ENCODE measurements around the gene GYS1.
A peak's percentile ranks its signal among the peaks of the same experiment; 100 is the strongest.

The GYS1 gene

DNA sequence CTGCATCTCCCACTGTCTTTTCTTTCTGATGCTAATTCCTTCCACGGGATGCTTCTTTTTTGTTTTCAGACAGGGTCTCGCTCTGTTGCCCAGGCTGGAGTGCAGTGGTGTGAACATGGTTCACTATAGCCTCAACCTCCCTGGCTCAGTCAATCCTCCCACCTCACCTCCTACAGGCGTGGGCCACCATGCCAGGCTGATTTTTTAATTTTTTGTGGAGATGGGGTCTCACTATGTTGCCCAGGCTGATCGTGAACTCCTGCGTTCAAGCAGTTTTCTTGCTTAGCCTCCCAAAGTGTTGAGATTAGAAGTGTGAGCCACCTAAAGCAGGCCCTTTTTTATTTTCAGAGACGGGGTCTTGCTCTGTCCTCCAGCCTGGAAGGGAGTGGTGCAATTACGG, 4.8 kb downstream of the GYS1 start:
- DNase-seq = no peak

DNA sequence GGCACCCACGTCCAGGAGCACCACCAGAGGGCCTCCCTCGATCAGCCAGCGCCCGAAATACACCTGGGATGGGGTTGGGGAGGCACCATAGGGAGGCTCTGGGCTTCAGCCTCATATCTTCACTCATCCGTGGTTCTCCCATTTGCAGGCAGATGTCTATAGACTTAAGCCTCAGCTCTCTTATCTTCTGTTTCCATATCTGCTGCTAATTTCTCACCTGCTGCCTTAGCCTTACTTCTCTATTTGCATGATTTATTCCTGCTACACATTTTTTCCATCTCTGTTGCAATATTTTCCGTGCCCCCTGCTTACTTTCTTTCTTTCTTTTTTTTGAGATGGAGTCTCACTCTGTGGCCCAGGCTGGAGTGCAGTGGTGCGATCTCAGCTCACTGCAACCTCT, 5.8 kb downstream of the GYS1 start:
- no peak for DNase-seq

DNA sequence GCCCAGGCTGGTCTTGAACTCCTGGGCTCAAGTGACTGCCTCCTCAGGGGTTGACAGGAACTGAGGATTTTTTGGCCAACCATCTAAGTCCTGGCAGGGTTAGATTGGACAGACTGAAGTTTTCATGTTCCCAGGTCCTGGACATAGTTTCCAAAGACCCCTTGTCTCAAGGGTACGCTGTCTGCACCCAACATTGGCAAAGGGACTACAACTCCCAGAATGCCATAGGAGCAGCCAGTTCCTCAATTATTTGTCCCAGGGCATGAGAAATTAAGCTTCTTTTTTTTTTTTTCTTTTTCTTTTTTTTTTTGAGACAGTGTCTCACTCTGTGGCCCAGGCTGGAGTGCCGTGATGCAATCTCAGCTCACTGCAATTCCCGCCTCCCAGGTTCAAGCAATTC, 6.9 kb downstream of the GYS1 start:
- no peak for DNase-seq

DNA sequence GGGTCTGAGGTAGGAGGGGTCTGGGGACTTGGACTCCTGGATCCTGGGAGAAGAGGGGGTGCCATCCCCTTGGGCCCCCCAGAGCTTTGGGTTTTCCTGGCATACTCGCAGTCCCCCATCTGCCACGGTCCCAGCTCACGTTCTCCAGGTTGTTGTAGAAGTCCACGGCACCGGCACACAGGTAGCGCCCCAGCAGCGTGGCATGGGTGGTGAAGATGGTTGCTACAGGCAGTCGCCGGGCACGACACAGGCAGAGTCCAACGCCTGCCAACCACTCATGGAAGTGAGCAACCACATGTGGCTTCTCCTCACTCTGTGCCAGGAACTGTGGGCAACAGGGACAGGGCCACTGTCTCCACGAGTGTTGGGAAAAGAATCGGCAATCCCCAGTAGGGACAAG, 7.4 kb downstream of the GYS1 start:
- no peak for DNase-seq

DNA sequence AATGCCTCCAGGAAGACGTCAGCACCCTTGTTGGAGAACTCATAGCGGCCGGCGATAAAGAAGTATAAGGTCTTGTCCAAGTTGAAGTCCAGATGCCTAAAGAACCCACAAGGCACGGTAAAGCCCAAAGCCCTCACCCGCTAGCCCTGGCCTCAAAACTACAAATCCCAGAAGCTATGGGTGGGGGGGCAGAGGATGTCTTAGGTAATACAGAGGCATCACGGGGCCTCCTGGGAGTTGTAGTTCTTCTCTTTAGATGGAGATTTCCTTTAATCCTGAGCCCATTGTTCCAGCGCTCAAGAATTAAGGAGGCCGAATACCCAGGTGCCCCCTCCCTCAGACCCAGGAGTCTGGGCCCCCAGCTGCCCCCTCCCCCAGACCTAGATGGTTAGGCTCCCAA, 10.8 kb downstream of the GYS1 start:
- no peak for DNase-seq

DNA sequence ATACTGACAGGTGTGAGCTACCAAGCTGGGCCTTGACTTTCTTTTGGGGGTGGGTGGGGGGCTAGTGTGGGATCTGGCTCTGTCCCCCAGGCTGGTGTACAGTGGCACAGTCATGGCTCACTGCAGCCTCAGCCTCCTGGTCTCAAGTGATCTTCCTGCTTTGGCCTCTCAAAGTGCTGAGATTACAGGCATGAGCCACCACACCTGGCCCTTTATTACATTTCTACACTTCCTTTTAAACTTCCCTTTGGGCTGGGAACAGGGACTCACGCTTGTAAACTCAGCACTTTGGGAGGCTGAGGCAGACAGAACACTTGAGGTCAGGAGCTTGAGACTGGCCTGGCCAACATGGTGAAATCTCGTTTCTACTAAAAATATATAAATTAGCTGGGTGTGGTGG, 16.0 kb downstream of the GYS1 start:
- DNase-seq = no peak

DNA sequence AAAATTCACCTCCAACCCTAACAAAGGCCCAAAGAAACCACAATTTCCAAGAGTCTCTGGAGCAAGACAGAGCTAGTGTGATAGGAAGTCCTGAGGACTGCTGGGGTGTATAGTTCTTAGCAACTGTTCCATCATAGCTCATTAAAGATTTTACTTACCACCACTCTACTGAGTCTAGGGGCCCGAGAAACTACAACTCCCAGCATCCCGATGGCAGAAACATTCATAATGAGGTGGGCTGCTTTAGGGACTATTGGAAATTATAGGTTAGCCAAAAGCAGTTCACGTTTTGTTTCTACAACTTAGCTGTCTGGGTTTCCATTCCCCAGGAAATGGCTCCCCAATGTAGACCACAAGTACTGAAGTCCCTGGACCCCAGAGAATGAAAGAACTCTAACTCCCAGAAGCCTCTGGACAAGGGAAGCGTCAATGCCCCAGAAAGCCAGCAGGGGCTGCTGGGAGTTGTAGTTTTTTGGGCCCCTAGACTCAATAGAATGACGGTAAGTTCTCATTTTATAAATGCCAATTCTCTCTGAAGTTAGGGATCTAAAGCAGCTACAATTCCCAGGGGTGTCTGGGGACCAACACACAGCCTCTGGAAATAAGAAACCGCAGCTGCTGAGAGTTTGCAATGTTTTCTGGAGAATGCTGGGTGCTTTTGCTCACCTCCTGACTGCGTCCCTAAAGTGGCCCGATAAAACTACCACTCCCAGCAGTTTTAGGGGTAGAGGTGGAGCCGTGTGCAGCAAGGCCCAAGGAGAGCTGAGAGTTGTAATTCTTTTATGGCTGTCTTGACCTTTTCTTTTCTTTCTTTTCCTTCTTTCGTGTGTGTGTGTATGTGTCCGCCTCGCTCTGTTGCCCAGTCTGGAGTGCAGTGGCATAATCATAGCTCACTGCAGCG, 16.9 kb downstream of the GYS1 start:
- no peak for DNase-seq

DNA sequence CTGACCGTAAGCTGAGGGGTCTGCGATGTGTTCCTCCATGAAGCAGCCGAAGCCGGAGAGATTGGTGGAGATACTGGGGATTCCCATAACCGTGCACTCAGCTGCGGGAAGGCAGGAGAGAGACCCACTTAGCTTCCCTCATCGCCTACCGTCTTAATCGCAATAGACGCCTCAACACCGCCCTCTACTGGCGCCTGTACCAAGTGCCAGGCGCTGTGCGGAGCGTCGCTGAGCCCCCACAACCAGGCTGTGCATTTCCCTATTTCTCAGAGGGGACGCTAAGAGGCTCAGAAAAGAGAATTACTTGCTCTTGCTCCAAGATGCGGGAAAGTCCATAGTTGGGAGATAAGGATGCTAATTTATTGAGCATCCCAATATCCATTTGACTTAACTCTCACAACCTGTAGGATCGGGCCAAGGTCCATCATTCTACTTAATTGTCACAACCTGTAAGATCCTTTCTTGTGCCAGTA, 22.1 kb downstream of the GYS1 start:
- peak; percentile 74 for DNase-seq

DNA sequence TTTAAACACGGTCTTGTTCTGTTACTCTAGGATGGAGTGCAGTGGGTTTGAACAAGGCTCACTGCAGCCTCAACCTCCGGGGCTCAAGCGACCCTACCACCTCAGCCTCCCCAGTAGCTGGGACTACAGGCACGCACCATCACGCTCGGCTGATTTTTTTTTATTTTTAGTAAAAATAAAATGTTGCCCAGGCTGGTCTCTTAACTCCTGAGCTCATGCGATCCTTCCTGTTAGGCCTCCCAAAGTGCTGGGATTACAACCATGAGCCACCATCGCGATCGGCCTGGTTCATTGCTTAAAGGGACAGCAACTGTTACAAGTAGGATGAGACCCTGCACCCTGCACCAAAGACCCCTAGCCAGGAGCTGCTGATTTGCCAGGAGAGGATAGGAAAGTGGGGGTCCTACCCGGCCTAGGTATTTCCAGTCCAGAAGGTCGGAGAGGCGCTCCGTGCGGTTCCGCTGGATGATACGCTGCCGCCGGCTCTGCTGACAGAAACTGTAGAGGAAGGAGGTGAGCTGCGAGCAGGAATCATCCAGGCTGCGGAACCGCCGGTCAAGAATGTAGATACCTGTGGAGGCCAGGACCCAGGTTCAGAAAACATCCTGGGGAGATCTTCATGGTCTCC, 22.9 kb downstream of the GYS1 start:
- DNase-seq = no peak

DNA sequence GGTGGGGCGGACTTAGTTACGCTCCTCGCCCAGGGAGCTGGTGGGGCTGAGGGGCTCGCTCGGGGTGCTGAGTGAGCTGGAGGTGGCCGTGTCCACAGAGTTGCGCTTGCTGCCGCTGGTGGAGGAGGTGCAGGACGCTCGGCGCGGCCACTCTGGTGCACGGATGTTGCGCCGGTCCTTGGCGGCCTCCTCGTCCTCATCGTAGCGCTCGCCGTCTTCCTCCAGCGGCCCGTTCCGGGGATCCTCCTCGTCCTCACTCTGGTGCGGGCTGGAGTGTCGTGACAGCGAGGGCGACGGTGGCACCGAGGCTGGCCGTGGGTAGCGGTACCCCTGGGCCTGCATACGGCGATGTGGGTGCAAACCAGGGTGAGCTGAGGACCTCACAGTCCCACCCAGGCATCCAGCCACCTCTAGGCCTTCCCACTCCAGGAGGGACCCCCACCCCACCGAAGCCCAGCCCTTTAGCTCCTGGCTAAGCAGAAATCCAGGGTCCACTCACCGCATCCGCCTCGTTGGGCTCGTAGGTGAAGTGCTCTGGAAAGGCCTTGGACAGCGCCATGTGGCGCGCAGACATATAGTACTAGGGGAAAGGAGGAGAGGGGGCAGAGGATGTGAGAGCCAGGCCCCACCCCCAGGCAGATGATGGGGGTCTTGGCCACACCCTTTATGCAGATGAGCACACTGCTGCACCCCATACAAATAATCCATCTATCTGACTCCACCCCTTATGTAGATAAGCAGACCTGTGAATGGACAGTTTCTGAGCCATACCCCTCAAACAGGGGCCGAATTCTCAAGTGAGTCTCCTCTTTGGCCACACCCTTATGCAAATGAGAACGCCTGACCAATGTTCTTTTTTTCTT, 23.6 kb downstream of the GYS1 start:
- DNase-seq = no peak

DNA sequence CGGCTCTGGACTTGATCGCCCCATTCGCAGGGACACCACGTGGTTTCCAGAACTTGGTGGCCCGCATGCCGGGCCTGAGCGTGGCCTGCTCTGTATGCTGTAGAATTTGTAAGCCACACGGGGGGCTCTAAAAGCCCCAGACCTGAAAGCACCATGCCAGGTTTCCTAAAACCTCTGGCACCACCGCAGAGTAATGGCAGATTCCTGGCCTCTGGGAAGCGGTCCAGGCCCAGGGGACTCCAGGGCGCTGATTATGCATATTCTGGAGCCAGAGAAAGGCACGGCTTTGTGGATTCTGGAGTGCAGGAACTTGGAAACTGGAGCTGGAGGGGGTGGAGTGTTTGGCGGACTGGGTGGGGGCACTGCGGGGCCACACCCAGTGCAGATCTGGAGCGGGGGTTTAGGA, 24.3 kb downstream of the GYS1 start:
- DNase-seq = no peak

DNA sequence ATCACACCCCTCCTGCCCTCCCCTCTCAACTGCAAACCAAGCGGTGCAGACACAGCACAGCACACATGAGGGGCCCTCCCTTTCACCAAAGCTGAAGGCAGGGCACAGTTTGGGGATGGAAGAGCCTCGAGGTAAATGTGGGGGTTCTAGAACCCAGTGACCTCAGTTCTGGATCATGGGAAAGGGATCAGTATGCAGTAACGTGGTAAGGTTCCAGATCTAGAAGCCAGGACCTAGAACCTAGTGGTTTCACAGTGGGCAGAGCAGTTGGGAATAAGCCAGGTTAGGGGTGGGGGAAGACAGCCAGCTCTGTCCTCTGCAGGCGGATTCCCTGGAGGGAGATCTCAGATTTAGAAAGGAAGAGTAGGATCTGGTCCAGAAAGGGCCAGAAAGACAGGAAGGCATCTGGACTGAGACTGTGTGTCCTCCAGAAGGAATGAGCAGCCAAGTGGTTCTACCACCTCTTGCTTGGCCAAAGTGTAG, 24.9 kb downstream of the GYS1 start:
- no peak for DNase-seq

DNA sequence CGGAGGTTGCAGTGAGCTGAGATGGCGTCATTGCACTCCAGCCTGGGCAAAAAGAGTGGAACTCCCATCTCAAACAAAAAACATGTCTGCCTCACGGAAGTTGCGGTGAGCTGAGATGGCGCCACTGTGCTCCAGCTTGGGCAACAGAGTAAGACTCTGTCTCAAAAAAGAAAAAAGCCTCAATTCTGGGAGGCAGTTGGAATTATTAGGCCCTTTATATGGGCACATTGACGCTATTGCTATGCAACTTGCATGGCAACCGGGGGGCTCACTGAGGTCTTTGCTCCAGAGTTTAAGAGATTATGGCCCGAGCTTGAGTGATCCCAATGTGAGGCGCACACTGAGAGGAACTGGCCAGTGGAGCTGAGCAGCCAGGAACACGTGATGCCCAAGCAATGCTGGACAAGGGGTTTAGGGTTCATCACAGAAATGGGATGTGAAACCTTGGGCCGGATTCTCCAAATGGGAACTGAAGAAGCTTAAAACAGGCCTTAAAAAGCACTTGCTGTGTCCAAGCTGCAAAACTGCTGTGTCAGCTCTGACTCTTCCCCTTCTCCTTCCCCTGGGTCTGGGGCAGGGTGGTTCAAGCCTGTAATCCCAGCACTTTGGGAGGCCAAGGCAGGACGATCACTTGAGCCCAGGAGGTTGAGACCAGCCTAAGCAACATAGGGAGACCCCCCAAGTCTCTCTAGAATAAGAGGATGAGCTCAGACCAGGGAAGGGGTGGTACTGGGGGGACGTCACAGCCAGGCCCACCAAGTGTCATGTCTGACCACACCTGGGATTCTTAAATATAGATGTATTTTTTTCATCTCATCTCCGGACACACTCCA, 25.5 kb downstream of the GYS1 start:
- DNase-seq = peak; percentile 52

DNA sequence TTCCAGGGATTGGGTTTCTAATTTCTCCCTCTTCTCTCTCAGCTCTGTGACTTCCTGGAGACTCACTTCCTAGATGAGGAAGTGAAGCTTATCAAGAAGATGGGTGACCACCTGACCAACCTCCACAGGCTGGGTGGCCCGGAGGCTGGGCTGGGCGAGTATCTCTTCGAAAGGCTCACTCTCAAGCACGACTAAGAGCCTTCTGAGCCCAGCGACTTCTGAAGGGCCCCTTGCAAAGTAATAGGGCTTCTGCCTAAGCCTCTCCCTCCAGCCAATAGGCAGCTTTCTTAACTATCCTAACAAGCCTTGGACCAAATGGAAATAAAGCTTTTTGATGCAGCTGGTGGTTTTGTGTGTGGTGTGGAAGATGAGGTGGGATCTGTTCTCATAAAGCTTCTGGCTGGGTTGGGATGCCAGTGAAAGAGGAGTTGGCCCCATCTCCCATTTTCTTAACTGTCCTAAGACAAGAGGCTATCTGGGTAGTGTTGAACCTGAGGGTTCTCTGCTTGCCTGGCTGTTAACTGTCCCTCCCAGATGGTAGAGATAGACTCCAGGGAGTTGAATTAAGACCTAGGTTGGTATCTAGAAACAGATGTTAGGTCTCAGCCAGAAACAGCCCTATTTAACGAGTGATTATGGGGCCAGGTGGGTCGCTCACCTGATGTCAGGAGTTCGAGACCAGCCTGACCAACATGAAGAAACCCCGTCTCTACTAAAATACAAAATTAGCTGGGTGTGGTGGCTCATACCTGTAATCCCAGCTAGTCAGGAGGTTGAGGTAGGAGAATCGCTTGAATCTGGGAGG, 26.4 kb downstream of the GYS1 start:
- no peak for DNase-seq

DNA sequence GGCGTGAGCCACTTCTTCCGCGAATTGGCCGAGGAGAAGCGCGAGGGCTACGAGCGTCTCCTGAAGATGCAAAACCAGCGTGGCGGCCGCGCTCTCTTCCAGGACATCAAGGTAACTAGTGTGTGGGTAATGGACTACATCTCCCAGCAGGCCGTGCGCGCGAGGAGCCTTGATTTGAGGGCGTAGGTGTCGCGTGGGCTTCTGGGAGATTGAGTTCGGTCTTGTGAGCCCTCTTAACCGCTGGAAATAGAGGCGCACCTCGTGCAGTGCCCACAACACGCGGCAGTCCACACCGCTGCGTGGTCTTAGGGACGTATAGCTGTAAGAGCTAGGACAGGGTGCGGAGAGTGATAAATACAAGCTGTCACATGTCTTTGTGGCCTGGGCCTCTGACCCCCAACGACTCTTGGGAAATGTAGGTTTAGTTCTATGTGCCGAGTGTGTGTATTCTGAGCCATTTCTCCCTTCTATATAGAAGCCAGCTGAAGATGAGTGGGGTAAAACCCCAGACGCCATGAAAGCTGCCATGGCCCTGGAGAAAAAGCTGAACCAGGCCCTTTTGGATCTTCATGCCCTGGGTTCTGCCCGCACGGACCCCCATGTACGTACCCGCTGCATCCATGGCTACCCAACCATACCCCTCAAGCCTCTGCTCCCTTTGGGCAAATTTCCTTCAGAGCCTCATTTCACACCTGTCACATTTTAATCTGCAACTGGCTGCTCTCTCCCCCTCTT, 27.1 kb downstream of the GYS1 start:
- DNase-seq = peak; percentile 73

DNA sequence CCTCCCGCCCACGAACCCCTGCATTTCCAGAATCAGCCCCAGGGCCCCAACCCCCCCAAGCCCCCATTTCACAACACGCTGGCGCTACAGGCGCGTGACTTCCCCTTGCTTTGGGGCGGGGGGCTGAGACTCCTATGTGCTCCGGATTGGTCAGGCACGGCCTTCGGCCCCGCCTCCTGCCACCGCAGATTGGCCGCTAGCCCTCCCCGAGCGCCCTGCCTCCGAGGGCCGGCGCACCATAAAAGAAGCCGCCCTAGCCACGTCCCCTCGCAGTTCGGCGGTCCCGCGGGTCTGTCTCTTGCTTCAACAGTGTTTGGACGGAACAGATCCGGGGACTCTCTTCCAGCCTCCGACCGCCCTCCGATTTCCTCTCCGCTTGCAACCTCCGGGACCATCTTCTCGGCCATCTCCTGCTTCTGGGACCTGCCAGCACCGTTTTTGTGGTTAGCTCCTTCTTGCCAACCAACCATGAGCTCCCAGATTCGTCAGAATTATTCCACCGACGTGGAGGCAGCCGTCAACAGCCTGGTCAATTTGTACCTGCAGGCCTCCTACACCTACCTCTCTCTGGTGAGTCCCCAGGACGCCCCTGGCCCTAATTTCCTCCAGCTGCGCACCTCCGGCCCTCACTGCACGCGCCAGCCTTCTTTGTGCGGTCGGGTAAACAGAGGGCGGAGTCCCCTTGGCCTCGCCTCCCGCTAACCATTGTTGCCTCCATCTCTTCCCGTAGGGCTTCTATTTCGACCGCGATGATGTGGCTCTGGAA, 27.9 kb downstream of the GYS1 start, which contains the start of gene FTL:
Gene FTL, plus strand, starts transcription at position 270 of the 766 bp plus-strand sequence. Its CDS starts 199 bp downstream, at position 469.
- peak; percentile 97 for DNase-seq

DNA sequence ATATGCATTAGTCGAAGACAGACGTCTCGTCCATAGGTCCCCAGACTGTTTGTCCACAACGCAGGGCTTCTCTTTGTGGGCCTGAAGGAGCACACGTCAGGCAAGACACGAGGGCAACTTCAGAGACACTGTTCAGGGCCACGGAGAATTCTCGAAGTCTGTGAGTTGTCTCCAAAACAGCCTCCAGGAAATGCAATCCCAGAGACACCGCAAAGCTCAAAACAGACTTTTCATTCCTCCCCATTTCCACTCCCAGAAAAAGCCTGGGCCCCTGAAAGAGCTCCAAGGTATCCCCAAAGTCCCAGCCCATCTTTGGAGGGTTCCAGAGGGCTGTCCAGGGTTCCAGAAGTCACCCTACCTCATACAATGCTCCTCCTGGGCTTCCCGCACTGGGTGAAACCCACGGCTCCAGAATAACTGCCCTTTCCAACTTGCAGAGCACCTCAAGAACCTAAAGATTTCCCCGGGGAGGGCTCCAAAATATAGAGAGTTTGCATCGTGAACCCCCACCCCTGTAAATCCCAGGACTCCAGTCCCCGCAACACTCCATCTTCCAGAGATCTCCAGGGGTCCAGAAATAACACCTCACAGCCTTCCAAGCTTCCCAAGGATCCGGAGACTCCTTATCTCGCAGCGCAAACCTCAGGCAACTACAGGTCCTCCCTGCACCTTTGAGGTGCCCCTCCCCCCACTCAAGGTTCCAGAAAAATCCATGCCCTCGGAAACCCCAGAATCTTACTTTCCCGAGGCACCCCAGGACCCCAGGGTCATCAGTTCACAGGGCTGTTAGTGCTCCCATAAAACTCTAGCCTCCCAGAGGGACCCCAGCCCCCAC, 28.7 kb downstream of the GYS1 start:
- peak; percentile 68 for DNase-seq

DNA sequence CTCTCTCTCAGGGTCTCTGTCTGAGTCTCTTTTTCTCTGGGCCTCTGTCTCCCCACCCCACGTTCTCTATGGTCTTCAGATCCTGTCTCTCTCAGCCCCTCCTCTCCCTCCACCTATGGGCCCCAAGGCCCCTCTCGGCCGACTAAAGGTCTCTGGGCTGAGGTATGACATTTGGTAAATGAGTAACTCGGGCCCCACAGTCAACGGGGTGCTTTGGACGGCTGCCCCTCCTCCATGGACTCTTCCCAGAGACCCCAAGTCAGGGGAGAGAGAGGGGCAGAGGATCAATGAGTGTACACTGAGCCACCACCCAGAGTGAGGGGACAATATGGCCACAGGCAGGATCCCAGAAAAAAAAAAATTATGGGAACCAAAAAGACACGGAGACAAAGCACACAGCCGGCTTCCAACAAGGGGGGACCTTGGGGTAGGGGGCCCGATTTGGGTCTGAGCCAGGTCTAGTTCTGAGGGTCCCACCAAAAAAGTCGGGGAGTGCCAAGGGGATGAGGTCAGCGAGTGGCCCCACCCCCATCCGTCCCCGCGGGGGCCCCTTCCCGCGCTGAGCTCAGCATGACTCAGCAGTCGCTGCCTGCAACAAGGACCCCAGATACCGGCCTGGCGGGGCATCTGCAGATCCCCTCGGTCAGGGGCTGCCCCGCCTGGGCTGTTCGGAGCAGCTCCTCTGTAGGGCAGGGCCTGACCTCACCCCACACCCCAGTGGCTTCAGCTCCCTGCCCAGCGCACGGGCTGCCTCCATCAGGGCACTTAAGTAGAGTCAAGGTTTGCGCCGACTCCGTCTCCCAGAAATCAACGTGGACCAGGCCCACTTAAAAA, 29.5 kb downstream of the GYS1 start:
- peak; percentile 79 for DNase-seq

Data from fibroblast of upper back skin (primary cell).